Measurements from ENCODE around the gene IQUB. TPM values are rescaled to one million over a fixed set of nuclear protein-coding genes. Genes with fewer than 3 reads are reported as not detected.

The IQUB gene
- total RNA-seq, 1 donor from 2014 or later, result 0.37 TPM

DNA sequence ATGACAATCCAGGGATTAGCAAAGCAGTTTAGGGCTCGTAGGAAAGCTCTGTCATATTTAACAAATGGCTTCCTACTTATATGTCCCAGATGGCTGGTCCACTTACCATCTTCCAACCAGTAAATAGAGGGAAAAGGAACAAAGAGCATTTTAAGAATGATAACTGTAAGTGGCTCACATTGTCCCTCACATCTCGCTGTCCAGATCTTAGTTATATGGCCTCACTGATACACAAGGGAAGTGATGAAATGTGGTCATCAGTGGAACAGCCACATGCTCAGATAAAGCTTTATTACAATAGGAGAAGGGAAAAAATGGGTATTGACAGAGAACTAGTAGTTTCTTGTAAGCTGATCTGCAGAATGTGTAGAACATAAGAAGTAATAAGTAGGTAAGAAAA is 35.8 kb downstream of the IQUB start:
- Mint-ChIP-seq H3K27ac (ENCODE audit: unreplicated experiment) (no peak overlapping the region), H3K9me3 (ENCODE audit: low read depth) (no peaks in the 10 kb centered on the region), H3K27me3 (ENCODE audit: low read depth) (peaks cover 3% of the 10 kb centered on the region), H3K4me1 (ENCODE audit: low read depth) (no peaks in the 10 kb centered on the region), H3K36me3 (ENCODE audit: low read depth) (no peaks in the 10 kb centered on the region), H3K4me3 (ENCODE audit: unreplicated experiment) (no peak overlapping the region)
- DNase-seq (ENCODE audit: low spot score), result no peak
- TF ChIP-seq, protein P1, sequence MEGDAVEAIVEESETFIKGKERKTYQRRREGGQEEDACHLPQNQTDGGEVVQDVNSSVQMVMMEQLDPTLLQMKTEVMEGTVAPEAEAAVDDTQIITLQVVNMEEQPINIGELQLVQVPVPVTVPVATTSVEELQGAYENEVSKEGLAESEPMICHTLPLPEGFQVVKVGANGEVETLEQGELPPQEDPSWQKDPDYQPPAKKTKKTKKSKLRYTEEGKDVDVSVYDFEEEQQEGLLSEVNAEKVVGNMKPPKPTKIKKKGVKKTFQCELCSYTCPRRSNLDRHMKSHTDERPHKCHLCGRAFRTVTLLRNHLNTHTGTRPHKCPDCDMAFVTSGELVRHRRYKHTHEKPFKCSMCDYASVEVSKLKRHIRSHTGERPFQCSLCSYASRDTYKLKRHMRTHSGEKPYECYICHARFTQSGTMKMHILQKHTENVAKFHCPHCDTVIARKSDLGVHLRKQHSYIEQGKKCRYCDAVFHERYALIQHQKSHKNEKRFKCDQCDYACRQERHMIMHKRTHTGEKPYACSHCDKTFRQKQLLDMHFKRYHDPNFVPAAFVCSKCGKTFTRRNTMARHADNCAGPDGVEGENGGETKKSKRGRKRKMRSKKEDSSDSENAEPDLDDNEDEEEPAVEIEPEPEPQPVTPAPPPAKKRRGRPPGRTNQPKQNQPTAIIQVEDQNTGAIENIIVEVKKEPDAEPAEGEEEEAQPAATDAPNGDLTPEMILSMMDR (IDR thresholded peaks at IDR 0.05), result no peak

DNA sequence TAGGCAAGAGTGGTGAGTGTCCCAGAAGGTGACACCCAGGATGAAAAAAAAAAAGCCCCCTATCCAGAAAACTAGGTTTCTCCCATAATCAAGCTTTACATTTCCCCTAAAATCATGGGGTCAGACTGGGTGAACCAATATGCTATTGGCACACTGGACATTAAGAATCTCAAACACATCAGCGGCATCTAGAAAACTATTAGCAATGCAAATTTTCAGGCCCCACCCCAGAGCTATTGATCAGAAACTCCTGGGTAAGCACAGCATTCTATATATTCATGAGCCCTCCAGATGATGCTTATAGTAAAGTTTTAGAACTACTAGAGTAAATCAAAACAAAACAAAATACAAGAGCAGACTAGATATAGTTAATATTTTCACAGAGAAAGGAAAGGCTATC is 36.4 kb downstream of the IQUB start:
- Mint-ChIP-seq H3K4me1 (ENCODE audit: low read depth) (no peaks in the 10 kb centered on the region), H3K36me3 (ENCODE audit: low read depth) (no peaks in the 10 kb centered on the region), H3K9me3 (ENCODE audit: low read depth) (no peaks in the 10 kb centered on the region)

DNA sequence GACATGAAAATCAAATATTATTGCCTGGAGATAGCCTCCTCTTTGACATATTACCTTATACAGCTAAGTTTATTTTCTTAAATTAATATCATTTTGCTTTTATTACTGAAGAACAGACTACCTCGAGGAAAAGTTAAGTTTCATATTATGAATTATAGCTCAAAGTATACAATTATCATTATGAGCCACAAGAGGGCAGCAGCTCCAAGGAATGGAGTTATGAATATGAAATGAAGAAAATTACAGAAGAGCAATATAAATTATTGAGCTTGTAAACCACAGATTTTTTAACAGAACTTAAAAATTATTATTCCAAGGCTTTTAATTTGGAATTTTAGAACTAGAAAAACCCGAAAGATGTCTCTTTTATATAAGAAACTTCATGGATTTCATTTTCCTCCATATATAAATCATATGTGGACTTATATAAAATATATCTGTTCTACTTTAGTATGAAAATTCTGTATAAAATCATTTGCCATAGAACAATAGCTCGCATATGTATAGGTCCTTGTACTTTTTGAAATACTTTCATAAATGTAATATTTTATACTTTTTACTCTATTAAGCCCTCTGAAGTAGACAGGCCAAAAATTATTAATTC is 40.1 kb downstream of the IQUB start:
- no peaks in the 10 kb centered on the region for H3K4me1 Mint-ChIP-seq (ENCODE audit: low read depth)
- DNase-seq (ENCODE audit: low spot score), result no peak

More for the DNA sequence above, 36.4 kb downstream of the IQUB start:
- TF ChIP-seq, protein P1 (IDR thresholded peaks at IDR 0.05), result no peak
- Mint-ChIP-seq H3K27ac (ENCODE audit: unreplicated experiment) (no peak overlapping the region), H3K4me3 (ENCODE audit: unreplicated experiment) (no peak overlapping the region), H3K27me3 (ENCODE audit: low read depth) (peaks cover 3% of the 10 kb centered on the region)
- no peak for DNase-seq (ENCODE audit: low spot score)

DNA sequence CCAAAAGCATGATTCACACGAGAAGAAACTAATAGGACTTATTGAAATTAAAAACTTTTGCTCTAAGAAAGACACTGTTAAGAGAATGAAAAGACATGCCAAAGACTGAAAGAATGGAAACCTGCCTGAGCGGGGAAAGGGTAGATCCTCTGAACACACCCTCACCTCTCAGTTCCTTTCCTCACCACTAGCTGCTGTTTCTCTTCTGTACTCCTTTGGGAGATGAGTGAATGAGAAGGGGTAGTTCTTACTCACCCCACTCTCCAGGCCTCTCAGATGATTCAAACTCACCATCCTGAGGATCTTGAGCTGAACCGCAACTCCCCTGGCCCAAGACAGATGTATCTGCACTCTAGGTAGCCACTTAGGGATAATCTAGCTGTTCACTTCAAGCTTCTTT is 41.9 kb downstream of the IQUB start:
- TF ChIP-seq, protein P1 (IDR thresholded peaks at IDR 0.05), result peak; percentile 17
- H3K27ac Mint-ChIP-seq (ENCODE audit: unreplicated experiment), result no peak overlapping the region
- H3K4me3 Mint-ChIP-seq (ENCODE audit: unreplicated experiment), result no peak overlapping the region
- H3K4me1 Mint-ChIP-seq (ENCODE audit: low read depth), result no peaks in the 10 kb centered on the region
- H3K9me3 Mint-ChIP-seq (ENCODE audit: low read depth), result peaks cover 4% of the 10 kb centered on the region
- no peak for DNase-seq (ENCODE audit: low spot score)
- peaks cover 13% of the 10 kb centered on the region for H3K27me3 Mint-ChIP-seq (ENCODE audit: low read depth)
- H3K36me3 Mint-ChIP-seq (ENCODE audit: low read depth), result peaks cover 2% of the 10 kb centered on the region

More for the DNA sequence above, 40.1 kb downstream of the IQUB start:
- H3K36me3 Mint-ChIP-seq (ENCODE audit: low read depth), result peaks cover 2% of the 10 kb centered on the region
- peaks cover 4% of the 10 kb centered on the region for H3K9me3 Mint-ChIP-seq (ENCODE audit: low read depth)
- H3K27me3 Mint-ChIP-seq (ENCODE audit: low read depth), result peaks cover 13% of the 10 kb centered on the region
- TF ChIP-seq, protein P1 (IDR thresholded peaks at IDR 0.05), result peak; percentile 96
- H3K4me3 Mint-ChIP-seq (ENCODE audit: unreplicated experiment), result no peak overlapping the region
- H3K27ac Mint-ChIP-seq (ENCODE audit: unreplicated experiment), result no peak overlapping the region

DNA sequence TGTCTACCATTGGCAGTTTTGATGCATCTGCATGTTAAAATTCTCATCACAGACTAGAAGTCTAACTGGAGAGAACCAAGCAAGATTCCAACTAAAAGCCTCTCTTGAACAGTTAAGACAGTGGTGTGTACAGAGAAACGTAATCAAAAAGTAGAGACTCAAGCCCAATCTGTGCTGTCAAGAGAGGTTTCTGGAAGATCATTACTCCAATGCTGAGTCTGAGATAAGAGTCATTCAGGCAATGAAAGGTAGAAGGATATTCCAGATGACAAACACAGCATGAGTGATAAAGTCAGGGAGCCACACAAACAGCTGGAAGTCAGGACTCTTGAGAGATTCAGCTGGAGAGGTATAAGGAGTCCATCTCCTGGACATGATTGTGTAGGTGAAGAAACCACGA is 48.7 kb downstream of the IQUB start:
- Mint-ChIP-seq H3K27ac (ENCODE audit: unreplicated experiment) (no peak overlapping the region), H3K4me3 (ENCODE audit: unreplicated experiment) (no peak overlapping the region), H3K36me3 (ENCODE audit: low read depth) (peaks cover 2% of the 10 kb centered on the region), H3K4me1 (ENCODE audit: low read depth) (no peaks in the 10 kb centered on the region), H3K27me3 (ENCODE audit: low read depth) (peaks cover 8% of the 10 kb centered on the region), H3K9me3 (ENCODE audit: low read depth) (peaks cover 4% of the 10 kb centered on the region)
- TF ChIP-seq, protein P1 (IDR thresholded peaks at IDR 0.05), result no peak
- no peak for DNase-seq (ENCODE audit: low spot score)

Data from chondrocyte (in vitro differentiated cells).